ENCODE results near the gene CCNY.

Gene CCNY

DNA sequence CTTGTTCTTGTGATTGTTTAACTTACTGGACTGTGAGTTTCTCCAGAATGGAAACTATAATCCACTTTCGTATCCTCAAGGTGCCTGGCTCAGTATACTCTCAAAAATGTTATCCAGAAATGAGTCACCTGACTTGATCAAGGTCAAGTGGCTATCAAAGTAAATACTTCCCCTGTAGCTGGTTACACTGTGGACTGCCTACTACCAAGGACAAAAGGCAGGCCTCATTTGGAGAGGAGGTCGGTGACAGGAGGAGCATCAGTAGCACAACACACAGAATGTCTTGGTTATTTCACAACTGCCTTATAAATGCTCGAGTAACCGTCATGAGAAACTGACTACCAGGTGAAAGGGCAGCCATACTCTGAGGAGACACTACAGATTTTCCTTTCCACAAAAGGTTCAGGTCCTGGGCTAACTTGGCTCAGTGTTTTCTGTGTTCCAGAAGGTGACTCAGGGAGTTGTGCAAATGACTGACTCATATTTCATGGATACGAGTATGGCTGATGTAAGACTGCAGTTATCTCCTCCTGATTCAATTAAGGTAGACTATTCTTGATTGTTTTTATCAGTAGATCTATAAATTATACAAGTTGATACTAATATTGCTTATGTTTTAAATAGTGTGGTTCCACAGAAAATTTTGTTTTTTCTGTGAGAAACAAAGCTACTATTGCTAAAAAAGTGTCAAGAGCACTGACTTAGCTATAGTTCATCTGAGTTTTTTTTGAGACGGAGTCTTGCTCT, 4.2 kb upstream of the CCNY start:
- Histone ChIP-seq H3K27ac (replicated peaks; ENCODE audit: low read length) (no peak overlapping the region), H3K4me2 (ENCODE audit: insufficient read depth, low read length, poor library complexity, severe bottlenecking) (no peak overlapping the region), H3K4me1 (ENCODE audit: control insufficient read depth in 2 of 2, insufficient read depth in 1 of 2, low read depth in 1 of 2, low read length in 2 of 2) (peaks cover 5 to 9% of the 10 kb centered on the region in 2 donors), H2BK15ac (ENCODE audit: low read length) (no peak overlapping the region), H3K36me3 (replicated peaks in 1 of 2; ENCODE audit: control insufficient read depth in 2 of 2, insufficient read depth in 2 of 2, low read length in 2 of 2) (peaks cover 2 to 26% of the 10 kb centered on the region in 2 donors), H2AFZ (ENCODE audit: low read length) (no peak overlapping the region), H3K23ac (ENCODE audit: low read depth, low read length, poor library complexity) (no peak overlapping the region), H4K91ac (ENCODE audit: low read depth, low read length, poor library complexity) (no peak overlapping the region), H4K8ac (ENCODE audit: low read depth, low read length) (no peak overlapping the region), H3K9ac (ENCODE audit: low read depth, low read length, poor library complexity) (no peak overlapping the region), H3K14ac (ENCODE audit: low read length) (no peak overlapping the region), H3K4ac (ENCODE audit: low read length) (no peak overlapping the region), H2AK5ac (ENCODE audit: low read depth, low read length) (no peak overlapping the region), H2BK5ac (ENCODE audit: low read length) (no peak overlapping the region), H3K4me3 (ENCODE audit: low read length in 2 of 2) (no peak overlapping the region), H2BK120ac (ENCODE audit: low read depth, low read length) (no peak overlapping the region), H3K79me1 (ENCODE audit: low read depth, low read length) (peaks cover 6% of the 10 kb centered on the region), H2BK12ac (ENCODE audit: low read length) (no peak overlapping the region), H3K27me3 (ENCODE audit: control insufficient read depth in 3 of 3, insufficient read depth in 3 of 3, low read depth in 1 of 3, low read length in 3 of 3) (no peaks in the 10 kb centered on the region), H3K18ac (ENCODE audit: low read length) (no peak overlapping the region), H3K9me3 (replicated peaks in 1 of 2; ENCODE audit: control insufficient read depth in 2 of 2, insufficient read depth in 1 of 2, low read depth in 1 of 2, low read length in 2 of 2) (peaks cover 2 to 13% of the 10 kb centered on the region in 2 donors)
- DNase-seq (ENCODE audit: low spot score) = no peak
- WGBS, 2 donors (ENCODE audit: extremely low coverage in 2 of 2, insufficient read length in 2 of 2, insufficient replicate concordance in 1 of 2) = no CpG with 5 or more reads among the region's 6 CpGs

DNA sequence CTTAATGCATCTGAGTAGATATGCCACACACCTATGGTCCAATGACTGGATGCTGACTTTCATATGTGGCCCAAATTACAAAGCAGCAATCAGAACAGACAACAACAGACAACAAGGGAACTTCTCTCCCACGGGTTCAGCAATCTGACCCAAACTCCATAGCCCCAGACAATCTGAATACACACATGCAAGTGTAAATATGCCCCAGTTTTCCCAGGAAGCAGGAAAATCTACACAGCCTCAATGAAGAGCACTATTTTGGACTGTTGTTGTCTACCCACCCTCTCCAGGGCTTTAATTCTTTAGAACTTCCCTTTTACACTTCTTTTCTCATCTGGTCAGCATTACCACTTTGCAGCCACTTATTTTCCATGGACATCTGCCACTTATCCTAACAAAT, 2.0 kb upstream of the CCNY start:
- Histone ChIP-seq H2BK5ac (ENCODE audit: low read length) (no peak overlapping the region), H3K18ac (ENCODE audit: low read length) (no peak overlapping the region), H3K27ac (replicated peaks; ENCODE audit: low read length) (no peak overlapping the region), H4K91ac (ENCODE audit: low read depth, low read length, poor library complexity) (no peak overlapping the region), H3K27me3 (ENCODE audit: control insufficient read depth in 3 of 3, insufficient read depth in 3 of 3, low read depth in 1 of 3, low read length in 3 of 3) (no peaks in the 10 kb centered on the region), H2BK120ac (ENCODE audit: low read depth, low read length) (no peak overlapping the region), H2BK12ac (ENCODE audit: low read length) (no peak overlapping the region), H3K79me1 (ENCODE audit: low read depth, low read length) (peaks cover 9% of the 10 kb centered on the region), H3K4me3 (ENCODE audit: low read length in 2 of 2) (no peak overlapping the region), H3K4ac (ENCODE audit: low read length) (no peak overlapping the region), H3K4me1 (ENCODE audit: control insufficient read depth in 2 of 2, insufficient read depth in 1 of 2, low read depth in 1 of 2, low read length in 2 of 2) (peaks cover 9 to 12% of the 10 kb centered on the region in 2 donors), H3K14ac (ENCODE audit: low read length) (no peak overlapping the region), H3K4me2 (ENCODE audit: insufficient read depth, low read length, poor library complexity, severe bottlenecking) (no peak overlapping the region), H3K9ac (ENCODE audit: low read depth, low read length, poor library complexity) (no peak overlapping the region), H3K36me3 (replicated peaks in 1 of 2; ENCODE audit: control insufficient read depth in 2 of 2, insufficient read depth in 2 of 2, low read length in 2 of 2) (peaks cover 2 to 26% of the 10 kb centered on the region in 2 donors), H2AFZ (ENCODE audit: low read length) (no peak overlapping the region), H4K8ac (ENCODE audit: low read depth, low read length) (no peak overlapping the region), H2AK5ac (ENCODE audit: low read depth, low read length) (no peak overlapping the region), H3K23ac (ENCODE audit: low read depth, low read length, poor library complexity) (no peak overlapping the region), H2BK15ac (ENCODE audit: low read length) (no peak overlapping the region), H3K9me3 (replicated peaks in 1 of 2; ENCODE audit: control insufficient read depth in 2 of 2, insufficient read depth in 1 of 2, low read depth in 1 of 2, low read length in 2 of 2) (peaks cover 2 to 13% of the 10 kb centered on the region in 2 donors)
- no CpG with 5 or more reads among the region's 1 CpG for WGBS, 2 donors (ENCODE audit: extremely low coverage in 2 of 2, insufficient read length in 2 of 2, insufficient replicate concordance in 1 of 2)
- no peak for DNase-seq (ENCODE audit: low spot score)

- H2BK120ac ChIP-seq (ENCODE audit: low read depth, low read length) = no peak overlapping the region
- H4K8ac ChIP-seq (ENCODE audit: low read depth, low read length) = peak overlapping the region; percentile 43
- WGBS, 2 donors (ENCODE audit: extremely low coverage in 2 of 2, insufficient read length in 2 of 2, insufficient replicate concordance in 1 of 2) = no CpG with 5 or more reads among the region's 34 CpGs
- no peak overlapping the region for H4K91ac ChIP-seq (ENCODE audit: low read depth, low read length, poor library complexity)
- H2BK15ac ChIP-seq (ENCODE audit: low read length) = peak overlapping the region; percentile 67
- H3K4me2 ChIP-seq (ENCODE audit: insufficient read depth, low read length, poor library complexity, severe bottlenecking) = peak overlapping the region; percentile 86
- peaks cover 2 to 13% of the 10 kb centered on the region in 2 donors for H3K9me3 ChIP-seq (replicated peaks in 1 of 2; ENCODE audit: control insufficient read depth in 2 of 2, insufficient read depth in 1 of 2, low read depth in 1 of 2, low read length in 2 of 2)
- H3K27me3 ChIP-seq (ENCODE audit: control insufficient read depth in 3 of 3, insufficient read depth in 3 of 3, low read depth in 1 of 3, low read length in 3 of 3) = no peaks in the 10 kb centered on the region
- peak overlapping the region; percentile 65 for H3K23ac ChIP-seq (ENCODE audit: low read depth, low read length, poor library complexity)
- peaks cover 5 to 12% of the 10 kb centered on the region in 2 donors for H3K4me1 ChIP-seq (ENCODE audit: control insufficient read depth in 2 of 2, insufficient read depth in 1 of 2, low read depth in 1 of 2, low read length in 2 of 2)
- DNase-seq (ENCODE audit: low spot score) = no peak
- H2AFZ ChIP-seq (ENCODE audit: low read length) = peak overlapping the region; percentile 91
- peaks cover 9% of the 10 kb centered on the region for H3K79me1 ChIP-seq (ENCODE audit: low read depth, low read length)
- peak overlapping the region; percentile 72 to 91 for H3K4me3 ChIP-seq (ENCODE audit: low read length in 2 of 2)
- H3K18ac ChIP-seq (ENCODE audit: low read length) = peak overlapping the region; percentile 99
- H3K36me3 ChIP-seq (replicated peaks in 1 of 2; ENCODE audit: control insufficient read depth in 2 of 2, insufficient read depth in 2 of 2, low read length in 2 of 2) = peaks cover 2 to 26% of the 10 kb centered on the region in 2 donors
- H3K9ac ChIP-seq (ENCODE audit: low read depth, low read length, poor library complexity) = peak overlapping the region; percentile 89
- H3K27ac ChIP-seq (replicated peaks; ENCODE audit: low read length) = no peak overlapping the region
- H3K4ac ChIP-seq (ENCODE audit: low read length) = peak overlapping the region; percentile 37
- H3K14ac ChIP-seq (ENCODE audit: low read length) = no peak overlapping the region
- peak overlapping the region; percentile 81 for H2AK5ac ChIP-seq (ENCODE audit: low read depth, low read length)
- H2BK5ac ChIP-seq (ENCODE audit: low read length) = peak overlapping the region; percentile 89
- H2BK12ac ChIP-seq (ENCODE audit: low read length) = no peak overlapping the region
Measured at GRCh38 chr10:35335133-35336083, 901 bp upstream of the CCNY start.
